GM19099 (cell line): ENCODE data around the gene SMAD4.

Experiments used
- POLR2A ChIP-seq: IDR thresholded peaks from 3 replicates; pipeline ENCODE4 v1.6.1; 2011; ENCODE audit warnings: low read depth; ENCODE audit not compliant: insufficient read length; ENCODE audit errors: extremely low read depth

SMAD4 gene

GRCh38 chr18:51013259-51013658 lies 16.8 kb upstream of the SMAD4 start:
- no peak for TF ChIP-seq POLR2A

DNA sequence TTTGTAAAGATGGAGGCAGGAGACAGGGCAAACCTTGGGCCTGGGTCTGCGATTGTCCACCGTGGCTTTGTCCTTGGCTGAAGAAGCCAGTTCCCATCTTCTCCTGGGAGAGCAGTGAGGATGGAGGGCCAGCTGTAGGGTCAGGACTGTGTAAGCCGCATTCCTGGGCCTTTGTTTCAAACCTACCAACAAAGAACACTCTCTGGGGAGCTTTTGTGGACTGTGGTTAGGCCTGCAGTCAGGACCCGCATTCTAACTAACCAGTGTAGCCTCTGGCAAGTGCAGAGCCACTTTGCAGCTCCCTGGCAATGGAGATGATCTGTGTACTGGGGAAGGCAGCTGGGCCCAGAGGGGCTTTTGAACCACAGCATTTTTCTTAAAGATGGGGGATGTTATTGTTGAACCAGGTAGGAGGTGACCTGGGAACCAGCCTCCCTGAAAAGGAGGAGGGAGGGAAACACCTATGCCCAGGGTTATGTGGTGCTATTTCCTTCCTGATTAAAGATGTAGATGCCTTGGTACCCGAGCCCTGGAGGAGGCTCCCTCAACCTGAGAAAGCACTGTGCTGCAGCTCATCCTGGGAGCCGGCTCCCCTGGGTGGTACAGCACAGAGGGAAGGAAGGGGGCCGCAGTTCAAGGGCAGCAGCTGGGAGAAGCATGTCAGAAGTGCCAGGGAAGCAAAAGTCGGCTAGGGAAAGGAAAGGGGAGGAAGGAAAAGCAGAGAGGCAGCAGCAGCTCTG lies 12.7 kb upstream of the SMAD4 start:
- TF ChIP-seq POLR2A, result no peak

GRCh38 chr18:51020536-51020935 lies 9.5 kb upstream of the SMAD4 start:
- no peak for TF ChIP-seq POLR2A

DNA sequence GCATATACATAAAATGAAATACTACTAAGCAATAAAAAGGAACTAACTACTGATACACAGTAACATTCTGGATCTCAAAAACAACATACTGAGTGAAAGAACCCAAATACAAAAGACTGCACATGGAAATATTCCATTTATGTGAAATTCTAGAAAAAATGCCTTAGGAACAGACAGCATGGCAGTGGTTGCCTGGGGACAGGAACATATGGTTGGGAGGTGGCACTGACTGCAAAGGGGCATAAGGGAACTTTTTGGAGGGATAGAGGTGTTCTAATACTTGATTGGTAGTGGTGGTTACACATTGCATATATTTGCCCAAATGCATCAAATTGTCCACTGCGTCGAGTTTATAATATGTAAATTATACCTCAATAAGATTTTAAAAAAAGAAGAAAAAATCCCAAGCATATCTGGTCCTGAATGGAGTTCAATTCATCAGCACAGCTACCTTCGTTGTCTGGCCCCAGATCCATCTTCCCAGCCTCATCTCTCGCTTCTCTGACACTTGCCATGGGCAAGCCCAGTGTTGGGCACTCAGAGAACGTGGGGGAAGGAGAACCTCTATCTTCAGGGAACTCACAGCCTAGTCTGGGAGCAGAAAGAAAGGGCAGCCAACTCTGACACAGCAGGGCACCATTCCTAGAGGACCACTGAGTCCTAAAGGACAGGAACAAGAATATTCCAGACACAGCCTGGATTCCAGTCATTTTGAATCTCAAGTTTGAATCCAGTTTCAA lies 8.6 kb upstream of the SMAD4 start:
- no peak for TF ChIP-seq POLR2A

DNA sequence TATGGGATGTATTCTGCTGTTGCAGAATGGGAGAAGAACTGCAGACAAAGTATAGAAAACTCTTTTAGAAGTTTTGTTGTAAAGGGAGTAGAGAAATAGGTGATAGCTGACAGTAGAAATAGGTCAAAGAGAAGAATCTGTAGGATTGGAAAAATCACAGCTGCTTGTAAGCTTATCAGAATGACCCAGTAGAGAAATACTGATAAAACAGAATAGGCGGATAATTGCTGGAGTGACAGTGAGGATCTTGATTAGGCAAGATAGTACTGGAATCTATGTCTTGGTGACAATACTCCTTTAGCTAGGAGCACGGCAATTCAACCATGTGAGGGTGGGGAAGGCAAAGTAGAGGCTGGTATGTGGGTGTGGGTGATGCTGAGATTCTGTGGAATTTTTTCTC lies 4.5 kb upstream of the SMAD4 start:
- TF ChIP-seq POLR2A, result no peak

- no peak for TF ChIP-seq POLR2A
Measured at GRCh38 chr18:51028201-51028805, 1.7 kb upstream of the SMAD4 start.

- no peak for TF ChIP-seq POLR2A
Measured at GRCh38 chr18:51029378-51029693, 677 bp upstream of the SMAD4 start.

GRCh38 chr18:51030537-51031258 lies 685 bp downstream of the SMAD4 start:
- no peak for TF ChIP-seq POLR2A

DNA sequence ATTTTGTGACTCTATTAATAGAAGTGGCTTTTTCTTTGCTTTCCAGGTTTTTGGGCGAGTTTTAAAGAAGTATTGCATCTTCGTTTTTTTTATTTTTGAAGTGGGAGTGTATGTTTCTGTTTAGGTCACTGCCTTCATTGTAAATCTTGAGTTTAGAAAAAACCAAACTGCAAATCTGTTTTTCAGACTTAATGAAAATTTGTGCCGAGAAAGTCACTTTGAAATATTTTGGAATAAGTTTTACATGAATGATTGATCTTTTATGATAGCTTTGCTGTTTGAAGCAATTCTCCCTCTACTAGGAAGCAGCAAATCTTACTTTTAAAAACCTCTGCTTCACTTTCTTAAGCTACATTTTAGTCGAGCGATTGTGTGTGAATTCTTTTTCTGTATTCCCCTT lies 2.2 kb downstream of the SMAD4 start:
- no peak for TF ChIP-seq POLR2A

DNA sequence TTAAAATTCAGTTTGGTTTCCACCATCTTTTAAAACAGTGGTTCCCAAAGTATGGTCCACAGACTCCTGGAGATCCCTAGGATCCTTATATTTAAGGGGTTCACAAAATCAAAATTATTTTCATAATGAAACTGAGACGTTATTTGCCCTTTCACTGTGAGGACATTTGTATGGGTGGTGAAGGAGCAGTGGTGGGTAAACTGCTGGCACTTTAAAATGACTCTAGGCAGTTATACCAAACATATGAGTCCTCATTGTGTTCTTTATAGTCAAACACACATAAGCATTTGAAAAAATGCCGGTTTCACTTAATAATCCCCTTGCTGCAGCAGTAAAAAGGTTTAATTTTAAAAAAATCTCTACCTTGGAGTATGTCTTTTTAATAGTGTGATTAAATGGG lies 7.2 kb downstream of the SMAD4 start:
- no peak for TF ChIP-seq POLR2A

GRCh38 chr18:51038110-51038509 lies 8.1 kb downstream of the SMAD4 start:
- no peak for TF ChIP-seq POLR2A

DNA sequence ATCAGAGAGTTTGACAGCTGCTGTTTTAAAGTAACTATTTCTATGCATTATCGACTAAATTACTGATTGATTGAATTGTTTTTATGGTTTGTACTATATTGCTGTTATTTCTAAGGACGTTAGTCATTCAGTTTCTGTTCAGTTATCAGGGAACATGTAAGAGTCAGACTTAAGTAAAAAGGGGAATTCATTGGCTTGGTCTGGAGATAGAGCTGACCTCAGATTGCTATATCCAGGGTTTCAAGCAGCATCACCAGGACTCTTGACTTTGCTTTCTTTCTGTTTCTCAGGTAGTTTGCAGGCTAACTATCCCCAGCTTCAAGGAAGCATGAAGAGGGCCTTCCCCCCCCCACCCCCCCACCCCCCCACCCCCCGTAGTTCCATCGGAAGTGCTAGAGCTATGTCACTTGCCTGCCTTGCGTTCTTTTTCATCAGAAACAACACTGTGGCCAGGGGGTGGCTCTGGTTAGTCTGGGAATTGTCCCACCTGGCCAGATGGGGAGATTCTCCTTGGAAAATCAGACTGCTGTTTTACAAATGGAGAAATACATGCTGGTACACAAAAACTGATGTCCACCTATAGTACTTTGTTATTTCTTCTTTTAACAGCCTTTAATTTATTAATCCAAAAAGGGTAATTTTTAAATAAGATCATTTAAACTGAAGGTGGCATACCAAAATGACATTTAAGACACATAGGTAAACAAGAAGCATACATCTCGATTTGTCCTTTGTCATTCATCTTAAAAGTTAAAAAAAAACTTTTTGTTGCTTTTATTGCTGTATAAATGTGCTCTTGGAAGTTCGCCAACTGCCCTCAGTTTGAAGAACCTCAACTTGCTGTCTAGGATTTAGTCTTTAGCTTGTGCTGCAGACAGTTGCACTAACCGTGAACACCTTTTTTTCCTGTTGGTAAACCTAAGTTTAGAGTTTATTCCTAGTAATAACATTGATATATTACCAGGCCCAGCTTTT lies 9.4 kb downstream of the SMAD4 start:
- TF ChIP-seq POLR2A, result no peak

DNA sequence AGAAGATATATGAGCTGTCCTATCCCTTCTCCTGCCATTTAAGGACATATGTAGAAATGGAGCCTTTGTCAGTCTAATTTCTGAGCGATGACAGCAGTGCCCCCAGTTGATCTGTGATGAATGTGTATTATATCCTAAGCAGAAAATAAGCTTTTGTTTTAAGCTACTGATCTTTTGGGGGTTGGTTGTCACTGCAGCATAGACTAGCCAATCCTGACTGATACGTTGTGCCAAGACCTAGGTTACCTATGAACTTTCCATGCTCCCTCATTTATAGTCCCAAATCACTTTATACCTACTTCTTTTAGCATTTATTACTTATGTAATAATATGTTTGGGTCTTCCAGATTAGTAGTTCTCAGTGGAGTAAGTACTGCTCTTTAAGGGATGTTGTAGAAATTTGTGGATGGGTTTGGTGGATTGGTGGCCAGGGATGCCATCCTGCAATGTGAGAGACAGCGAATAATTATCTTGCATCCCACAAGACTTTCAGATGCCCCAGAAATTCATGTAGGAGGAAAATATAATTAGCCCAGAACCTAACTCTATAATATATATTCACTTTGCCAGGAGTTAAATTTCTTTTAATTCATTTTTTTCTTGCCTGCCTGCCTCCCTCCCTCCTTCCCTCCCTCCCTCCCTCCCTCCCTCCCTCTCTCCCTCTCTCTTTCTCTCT lies 11.8 kb downstream of the SMAD4 start:
- TF ChIP-seq POLR2A, result no peak

DNA sequence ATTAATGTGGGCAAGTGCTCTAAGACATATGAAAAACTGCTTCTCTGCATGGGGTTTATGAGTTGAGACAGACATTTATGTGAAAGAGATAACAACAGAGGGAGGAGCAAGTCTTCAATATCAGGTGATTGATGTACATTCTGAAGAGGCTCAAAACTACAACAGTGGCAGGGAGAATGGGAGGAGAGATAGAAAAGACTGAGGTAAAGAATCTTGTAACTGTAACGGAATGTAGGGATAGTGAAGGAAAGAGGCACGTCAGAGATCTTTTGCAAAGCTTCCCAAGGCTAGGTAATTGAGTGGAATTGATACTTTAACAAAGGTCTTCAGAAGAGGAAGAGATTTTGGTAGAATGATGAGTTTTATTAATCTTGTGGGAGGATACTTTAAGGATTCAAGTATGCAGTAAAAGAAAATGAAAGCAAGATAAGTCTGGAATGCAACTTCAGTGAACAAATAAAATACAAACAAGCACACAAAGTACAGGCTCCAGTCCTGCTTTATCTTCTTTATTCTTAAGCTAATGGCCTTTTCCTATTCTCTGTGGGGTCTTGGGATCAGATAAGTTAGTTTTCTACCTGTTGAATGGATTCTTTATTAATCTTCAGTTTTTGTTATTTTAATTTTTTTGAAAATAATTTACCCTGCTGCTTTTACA lies 15.0 kb downstream of the SMAD4 start:
- TF ChIP-seq POLR2A, result no peak

- TF ChIP-seq POLR2A, result no peak
Measured at GRCh38 chr18:51048190-51048589, 18.2 kb downstream of the SMAD4 start.
